ENCODE results near the gene DDX27. TPM values are rescaled to one million over a fixed set of nuclear protein-coding genes. Genes with fewer than 3 reads are reported as not detected.

Gene DDX27
- total and polyA plus RNA-seq, 2 of the 13 experiments (the other 11 are each of a cell fraction or from before 2014, with no cell fraction given), result 42.6 to 72.8 TPM

GRCh38 chr20:49288784-49289696, 69.8 kb downstream of the DDX27 start (continued):
- no peak for TF ChIP-seq NCOA2 (CRISPR knock-in tag; IDR thresholded peaks at IDR 0.05)
- TF ChIP-seq, protein P1, sequence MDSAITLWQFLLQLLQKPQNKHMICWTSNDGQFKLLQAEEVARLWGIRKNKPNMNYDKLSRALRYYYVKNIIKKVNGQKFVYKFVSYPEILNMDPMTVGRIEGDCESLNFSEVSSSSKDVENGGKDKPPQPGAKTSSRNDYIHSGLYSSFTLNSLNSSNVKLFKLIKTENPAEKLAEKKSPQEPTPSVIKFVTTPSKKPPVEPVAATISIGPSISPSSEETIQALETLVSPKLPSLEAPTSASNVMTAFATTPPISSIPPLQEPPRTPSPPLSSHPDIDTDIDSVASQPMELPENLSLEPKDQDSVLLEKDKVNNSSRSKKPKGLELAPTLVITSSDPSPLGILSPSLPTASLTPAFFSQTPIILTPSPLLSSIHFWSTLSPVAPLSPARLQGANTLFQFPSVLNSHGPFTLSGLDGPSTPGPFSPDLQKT (CRISPR knock-in tag; IDR thresholded peaks at IDR 0.05; ENCODE audit: borderline replicate concordance), result no peak
- no peak for TF ChIP-seq ZNF136 (CRISPR knock-in tag; IDR thresholded peaks at IDR 0.05; ENCODE audit: low read depth)
- TF ChIP-seq MZF1 (CRISPR knock-in tag; IDR thresholded peaks at IDR 0.05; ENCODE audit: borderline replicate concordance), result no peak
- TF ChIP-seq ZC3H4 (CRISPR knock-in tag; IDR thresholded peaks at IDR 0.05; ENCODE audit: borderline replicate concordance), result 0 out of 2 replicates have a peak, but pooled peaks have one; percentile 61
- TF ChIP-seq TBX2 (CRISPR knock-in tag; IDR thresholded peaks at IDR 0.05; ENCODE audit: borderline replicate concordance), result no peak
- no peak for TF ChIP-seq ZNF225 (CRISPR knock-in tag; IDR thresholded peaks at IDR 0.05)
- no peak for TF ChIP-seq RFXANK (CRISPR knock-in tag; IDR thresholded peaks at IDR 0.05)
- TF ChIP-seq, protein P2, sequence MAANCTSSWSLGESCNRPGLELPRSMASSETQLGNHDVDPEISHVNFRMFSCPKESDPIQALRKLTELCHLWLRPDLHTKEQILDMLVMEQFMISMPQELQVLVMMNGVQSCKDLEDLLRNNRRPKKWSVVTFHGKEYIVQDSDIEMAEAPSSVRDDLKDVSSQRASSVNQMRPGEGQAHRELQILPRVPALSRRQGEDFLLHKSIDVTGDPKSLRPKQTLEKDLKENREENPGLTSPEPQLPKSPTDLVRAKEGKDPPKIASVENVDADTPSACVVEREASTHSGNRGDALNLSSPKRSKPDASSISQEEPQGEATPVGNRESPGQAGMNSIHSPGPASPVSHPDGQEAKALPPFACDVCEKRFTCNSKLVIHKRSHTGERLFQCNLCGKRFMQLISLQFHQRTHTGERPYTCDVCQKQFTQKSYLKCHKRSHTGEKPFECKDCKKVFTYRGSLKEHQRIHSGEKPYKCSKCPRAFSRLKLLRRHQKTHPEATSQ (CRISPR knock-in tag; IDR thresholded peaks at IDR 0.05; ENCODE audit: borderline replicate concordance), result no peak
- no peak for TF ChIP-seq ATF5 (CRISPR knock-in tag; IDR thresholded peaks at IDR 0.05; ENCODE audit: low read depth)
- TF ChIP-seq ZNF224 (CRISPR knock-in tag; IDR thresholded peaks at IDR 0.05), result no peak
- TF ChIP-seq TRIM24 (CRISPR knock-in tag; IDR thresholded peaks at IDR 0.05), result no peak
- TF ChIP-seq ZGPAT (CRISPR knock-in tag; IDR thresholded peaks at IDR 0.05), result no peak
- TF ChIP-seq MEIS2 (CRISPR knock-in tag; IDR thresholded peaks at IDR 0.05), result no peak
- no peak for TF ChIP-seq MYNN (CRISPR knock-in tag; IDR thresholded peaks at IDR 0.05; ENCODE audit: low read depth)
- peak; percentile 31 for TF ChIP-seq U2AF1 (optimal IDR thresholded peaks at IDR 0.05; ENCODE audit: low read depth, low read length)
- TF ChIP-seq ERF (CRISPR knock-in tag; IDR thresholded peaks at IDR 0.05), result no peak
- TF ChIP-seq, protein P3, sequence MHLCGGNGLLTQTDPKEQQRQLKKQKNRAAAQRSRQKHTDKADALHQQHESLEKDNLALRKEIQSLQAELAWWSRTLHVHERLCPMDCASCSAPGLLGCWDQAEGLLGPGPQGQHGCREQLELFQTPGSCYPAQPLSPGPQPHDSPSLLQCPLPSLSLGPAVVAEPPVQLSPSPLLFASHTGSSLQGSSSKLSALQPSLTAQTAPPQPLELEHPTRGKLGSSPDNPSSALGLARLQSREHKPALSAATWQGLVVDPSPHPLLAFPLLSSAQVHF (CRISPR knock-in tag; IDR thresholded peaks at IDR 0.05), result no peak
- no peak for TF ChIP-seq ZFP36L1 (CRISPR knock-in tag; IDR thresholded peaks at IDR 0.05)
- no peak for TF ChIP-seq ZNF709 (CRISPR knock-in tag; IDR thresholded peaks at IDR 0.05)
- TF ChIP-seq POLR2AphosphoS2 (IDR thresholded peaks at IDR 0.05; ENCODE audit: low read depth, low read length), result peak; percentile 97; the same call in 1 of the 2 replicates
- TF ChIP-seq NAIF1 (CRISPR knock-in tag; IDR thresholded peaks at IDR 0.05; ENCODE audit: borderline replicate concordance), result no peak
- no peak for TF ChIP-seq NCOA1 (CRISPR knock-in tag; IDR thresholded peaks at IDR 0.05)
- TF ChIP-seq KMT2A (CRISPR knock-in tag; IDR thresholded peaks at IDR 0.05), result no peak
